Measurements from ENCODE around the gene C19orf18.

DNA sequence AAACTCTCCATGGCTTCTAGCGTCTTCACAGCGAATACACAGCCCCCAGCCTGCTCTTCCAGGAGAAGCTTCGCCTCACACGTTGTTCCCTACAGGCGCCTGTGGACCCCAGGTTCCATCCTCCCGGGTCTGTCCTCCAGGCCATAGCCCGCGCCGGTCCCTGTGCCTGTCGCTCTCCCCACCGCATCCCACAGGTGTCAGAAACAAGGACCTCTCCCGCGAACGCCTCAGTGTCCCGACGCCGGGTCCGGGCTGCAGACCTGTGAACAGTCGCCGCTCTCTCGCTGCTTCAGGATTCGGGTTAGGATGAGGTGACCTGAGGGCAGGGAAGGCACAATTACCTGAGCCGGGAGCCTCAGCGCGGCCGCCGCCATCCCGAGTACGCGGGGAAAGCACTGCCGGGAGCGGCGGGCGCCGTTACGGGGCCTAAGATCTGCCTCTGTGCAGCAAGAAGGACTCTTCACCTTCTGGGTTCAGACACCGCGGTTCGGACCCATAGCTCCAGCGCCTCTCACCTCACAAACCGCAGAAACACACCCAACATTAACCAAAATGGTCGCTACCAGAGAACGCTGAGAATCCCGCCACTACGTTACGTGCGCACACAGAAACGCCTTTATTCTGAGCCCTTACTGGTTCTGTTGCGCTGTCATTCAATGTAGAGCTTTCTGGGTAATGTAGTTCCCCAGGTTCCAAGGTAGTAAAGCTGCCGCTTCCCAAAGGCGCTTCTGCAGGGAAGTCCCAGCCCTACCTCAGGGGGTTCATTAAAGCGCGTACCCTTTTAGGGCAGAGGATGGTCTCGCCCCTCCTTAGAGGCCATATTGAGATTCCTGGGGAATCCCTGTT, 39.3 kb downstream of the C19orf18 start, which contains the start of gene ZNF418:
- TF ChIP-seq GATA2 (IDR thresholded peaks at IDR 0.05; ENCODE audit: low read depth, low read length) (no peak), GATA3 (IDR thresholded peaks at IDR 0.05; ENCODE audit: low read depth, low read length) (no peak)

Measured in SH-SY5Y (cell line).